GM21381 (cell line): ENCODE measurements around the gene MTHFD1L.
A peak's percentile ranks its signal among the peaks of the same experiment; 100 is the strongest.
"Not testable (repeated sequence)": the region's sequence is repeated elsewhere in the genome, so short reads cannot be mapped to it uniquely, and the experiment has no call there.

Experiments used
- ATAC-seq: cut with Tn5 transposase; IDR thresholded peaks from one replicate; pipeline ENCODE4 v1.9.1; 2021; ENCODE audit warnings: mild to moderate bottlenecking, moderate library complexity; ENCODE audit not compliant: unreplicated experiment

MTHFD1L gene

DNA sequence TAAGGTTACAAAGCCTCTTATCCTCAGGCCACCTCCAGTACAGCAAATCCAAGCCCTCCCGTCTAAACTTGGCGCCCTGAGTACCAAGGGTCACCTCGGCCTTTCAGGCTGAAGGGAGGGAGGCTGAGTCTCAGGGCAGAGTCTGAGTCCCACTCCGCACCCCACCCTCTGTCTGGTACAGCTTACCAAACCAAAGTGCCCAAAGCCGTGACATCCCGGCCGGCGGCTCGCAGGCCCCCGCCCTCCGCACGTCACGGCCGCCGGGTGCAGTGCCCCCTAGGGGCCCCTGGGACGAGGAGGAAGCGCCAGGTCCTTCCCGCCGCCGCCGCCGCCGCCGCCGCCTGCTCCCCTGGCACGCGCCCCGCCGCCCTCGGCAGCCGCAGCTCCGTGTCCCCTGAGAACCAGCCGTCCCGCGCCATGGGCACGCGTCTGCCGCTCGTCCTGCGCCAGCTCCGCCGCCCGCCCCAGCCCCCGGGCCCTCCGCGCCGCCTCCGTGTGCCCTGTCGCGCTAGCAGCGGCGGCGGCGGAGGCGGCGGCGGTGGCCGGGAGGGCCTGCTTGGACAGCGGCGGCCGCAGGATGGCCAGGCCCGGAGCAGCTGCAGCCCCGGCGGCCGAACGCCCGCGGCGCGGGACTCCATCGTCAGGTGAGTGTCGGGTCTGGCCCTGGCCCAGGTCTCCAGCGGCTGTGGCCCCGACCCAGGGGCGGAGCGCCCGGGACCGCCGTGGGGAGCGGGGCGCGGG lies at the start of gene MTHFD1L:
Gene MTHFD1L, plus strand, starts transcription at position 297 of the 741 bp plus-strand sequence. Its CDS starts 121 bp downstream, at position 418.
- ATAC-seq = peak; percentile 75

DNA sequence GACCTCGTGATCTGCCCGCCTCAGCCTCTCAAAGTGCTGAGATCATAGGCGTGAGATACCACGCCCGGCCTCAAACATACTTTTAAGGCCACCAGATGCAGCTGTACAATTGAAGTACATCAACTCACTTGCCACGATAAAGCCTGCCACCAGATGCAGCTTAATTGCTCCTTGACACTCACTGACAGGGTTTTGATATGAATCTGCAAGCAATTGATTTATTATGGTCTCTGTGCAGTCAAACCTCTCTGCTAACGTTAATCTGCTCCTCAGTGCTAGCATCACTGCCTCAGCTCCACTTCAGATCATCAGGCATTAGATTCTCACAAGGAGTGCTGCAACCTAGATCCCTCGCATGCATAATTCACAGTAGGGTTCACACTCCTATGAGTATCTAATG lies 48.9 kb upstream of the MTHFD1L start:
- ATAC-seq = not testable (repeated sequence)

DNA sequence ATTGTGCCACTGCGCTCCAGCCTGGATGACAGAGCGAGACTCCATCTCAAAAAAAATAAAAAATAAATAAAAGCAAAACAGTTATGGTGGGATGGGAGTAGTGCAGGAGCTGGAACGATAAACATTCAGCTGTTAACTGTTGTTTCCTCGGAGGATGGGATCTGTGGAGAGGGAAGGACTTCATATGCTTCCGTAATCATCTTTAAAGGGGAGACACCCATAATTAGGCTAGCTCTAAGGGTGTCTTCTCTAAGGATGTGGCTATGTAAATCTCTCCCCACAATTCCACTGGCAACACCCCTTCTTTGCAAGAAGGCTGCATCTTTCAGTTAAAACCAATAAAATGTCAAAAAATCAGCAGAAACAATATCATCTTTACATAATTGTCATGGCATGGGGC lies 42.6 kb upstream of the MTHFD1L start:
- no peak for ATAC-seq

DNA sequence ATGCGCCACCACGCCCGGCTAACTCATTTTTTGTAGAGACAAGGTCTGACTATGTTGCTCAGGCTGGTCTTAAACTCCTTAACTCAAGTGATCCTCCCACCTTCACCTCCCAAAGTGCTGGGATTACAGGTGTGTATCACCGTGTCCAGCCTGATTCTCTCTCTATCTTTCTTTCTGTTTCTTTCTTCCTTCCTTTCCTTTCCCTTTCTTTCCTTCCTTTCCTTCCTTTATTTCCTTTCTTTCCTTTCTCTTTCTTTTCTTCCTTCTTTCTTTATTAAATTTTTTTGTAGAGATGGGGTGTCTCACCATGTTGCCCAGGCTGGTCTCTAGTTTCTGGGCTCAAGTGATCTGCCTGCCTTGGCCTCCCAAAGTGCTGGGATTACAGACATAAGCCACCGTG lies 38.7 kb upstream of the MTHFD1L start:
- ATAC-seq = no peak

DNA sequence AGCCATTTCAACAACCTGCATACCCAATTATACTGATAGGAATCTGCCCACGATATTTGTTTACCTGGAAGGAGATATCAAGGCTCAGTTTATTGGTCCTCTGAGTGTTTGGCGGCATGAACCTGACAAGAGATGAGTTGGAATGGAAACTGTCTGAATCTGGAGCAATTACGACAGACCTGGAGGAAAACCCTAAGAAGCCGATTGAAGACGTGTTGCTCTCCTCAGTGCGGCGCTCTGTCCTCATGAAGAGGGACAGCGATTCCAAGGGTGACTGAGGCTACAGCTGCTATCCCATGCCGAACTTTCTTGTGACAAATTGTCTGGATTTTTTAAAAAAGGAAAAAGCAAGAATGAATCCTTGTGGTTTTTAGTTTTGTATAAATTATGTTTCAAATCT lies 37.4 kb upstream of the MTHFD1L start:
- ATAC-seq = not testable (repeated sequence)

DNA sequence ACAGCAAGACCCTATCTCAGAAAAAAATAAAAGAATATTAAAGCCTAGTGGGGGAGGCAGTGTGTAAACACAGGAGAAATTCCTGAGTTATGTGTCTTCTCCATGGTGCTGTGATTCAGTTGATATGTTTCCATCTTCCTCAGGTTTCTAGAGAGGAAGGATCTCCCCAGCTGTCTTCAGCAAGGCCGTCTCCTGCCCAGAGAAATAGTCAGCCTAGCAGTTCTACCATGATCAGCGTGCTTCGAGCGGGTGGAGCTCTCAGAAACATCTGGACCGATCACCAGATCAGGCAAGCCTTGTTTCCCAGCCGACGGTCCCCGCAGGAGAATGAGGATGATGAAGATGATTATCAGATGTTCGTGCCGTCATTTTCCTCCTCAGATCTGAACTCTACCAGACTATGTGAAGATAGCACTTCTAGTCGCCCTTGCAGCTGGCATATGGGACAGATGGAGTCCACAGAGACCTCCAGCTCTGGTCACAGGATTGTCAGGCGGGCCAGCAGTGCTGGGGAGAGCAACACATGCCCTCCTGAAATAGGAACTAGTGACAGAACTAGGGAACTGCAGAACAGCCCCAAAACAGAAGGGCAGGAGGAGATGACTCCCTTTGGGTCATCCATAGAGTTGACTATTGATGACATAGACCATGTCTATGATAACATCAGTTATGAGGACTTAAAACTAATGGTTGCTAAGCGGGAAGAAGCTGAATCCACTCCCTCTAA lies 34.9 kb upstream of the MTHFD1L start:
- no peak for ATAC-seq

DNA sequence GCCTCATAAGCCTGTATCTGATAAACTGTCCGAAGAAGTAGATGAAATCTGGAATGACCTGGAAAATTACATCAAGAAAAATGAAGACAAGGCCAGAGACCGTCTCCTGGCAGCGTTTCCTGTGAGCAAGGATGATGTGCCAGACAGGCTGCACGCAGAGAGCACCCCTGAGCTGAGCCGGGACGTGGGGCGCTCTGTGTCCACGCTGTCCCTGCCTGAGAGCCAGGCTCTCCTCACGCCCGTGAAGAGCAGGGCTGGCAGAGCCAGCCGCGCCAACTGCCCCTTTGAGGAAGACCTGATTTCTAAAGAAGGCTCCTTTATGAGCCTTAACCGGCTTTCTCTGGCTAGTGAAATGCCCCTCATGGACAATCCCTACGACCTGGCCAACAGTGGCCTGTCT lies 33.9 kb upstream of the MTHFD1L start:
- no peak for ATAC-seq

DNA sequence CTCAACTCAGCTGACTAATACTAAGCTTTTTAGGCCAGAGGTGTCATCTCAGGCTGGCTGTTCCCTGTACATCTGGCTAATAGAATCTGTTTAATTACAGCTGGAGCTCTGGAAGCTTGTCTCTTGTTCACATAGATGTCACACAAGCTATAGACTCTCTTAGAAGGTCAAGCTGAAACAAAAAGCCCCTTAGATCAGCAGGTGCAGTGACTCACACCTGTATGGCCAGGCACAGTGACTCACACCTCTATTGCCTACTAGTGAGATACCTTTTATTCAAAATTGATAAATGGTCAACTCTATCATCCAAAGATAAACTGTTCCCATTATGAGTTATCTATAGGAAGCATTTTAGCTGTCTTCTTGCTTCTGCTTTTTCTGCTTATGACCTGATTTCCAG lies 29.9 kb upstream of the MTHFD1L start:
- ATAC-seq = no peak

DNA sequence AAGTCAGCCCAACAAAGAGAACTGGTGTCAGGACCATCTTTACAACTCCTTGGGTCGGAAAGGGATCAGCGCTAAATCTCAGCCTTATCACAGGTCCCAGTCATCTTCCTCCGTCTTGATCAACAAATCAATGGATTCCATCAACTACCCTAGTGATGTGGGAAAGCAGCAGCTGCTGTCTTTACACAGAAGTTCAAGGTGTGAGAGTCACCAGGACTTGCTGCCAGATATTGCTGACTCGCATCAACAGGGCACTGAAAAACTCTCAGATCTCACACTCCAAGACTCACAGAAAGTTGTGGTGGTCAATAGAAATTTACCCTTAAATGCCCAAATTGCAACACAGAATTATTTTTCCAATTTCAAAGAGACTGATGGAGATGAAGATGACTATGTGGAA lies 25.3 kb upstream of the MTHFD1L start:
- no peak for ATAC-seq

DNA sequence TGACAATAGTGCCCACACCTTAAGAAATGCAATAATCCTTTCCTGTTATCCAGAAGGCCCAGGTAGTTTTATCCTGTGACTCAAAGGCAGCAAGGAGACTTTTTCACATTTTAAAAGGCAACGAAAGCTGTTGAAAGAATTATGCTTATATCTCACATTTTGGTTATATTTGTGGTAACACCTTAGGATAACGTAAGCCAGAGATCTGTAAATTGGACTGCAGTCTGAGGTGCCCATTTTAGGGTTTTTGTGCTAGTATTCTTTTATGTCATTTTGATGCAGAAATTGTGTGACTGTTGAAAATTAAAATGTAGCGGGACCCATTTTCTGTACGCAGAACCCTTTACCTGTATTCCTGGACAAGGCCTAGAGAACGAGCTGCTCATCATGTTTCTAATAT lies 24.3 kb upstream of the MTHFD1L start:
- no peak for ATAC-seq

DNA sequence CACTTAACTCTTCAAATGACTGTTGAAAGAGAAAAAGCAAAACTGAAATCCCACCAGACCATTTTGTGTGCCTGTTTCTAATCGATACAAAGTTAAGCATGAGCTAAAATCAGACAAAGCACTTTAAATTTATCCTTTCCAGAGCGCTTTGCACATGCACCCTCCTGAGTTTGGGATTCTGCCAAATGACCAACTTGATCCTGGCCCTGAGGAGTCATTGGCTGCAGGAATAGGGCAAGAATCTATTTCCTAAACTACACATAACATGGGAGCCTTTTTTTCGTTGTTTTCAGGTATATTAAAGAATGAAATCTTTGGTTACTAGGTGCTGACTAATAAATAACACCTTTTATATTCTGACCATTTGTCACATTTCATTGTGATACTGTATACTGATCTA lies 23.8 kb upstream of the MTHFD1L start:
- no peak for ATAC-seq

DNA sequence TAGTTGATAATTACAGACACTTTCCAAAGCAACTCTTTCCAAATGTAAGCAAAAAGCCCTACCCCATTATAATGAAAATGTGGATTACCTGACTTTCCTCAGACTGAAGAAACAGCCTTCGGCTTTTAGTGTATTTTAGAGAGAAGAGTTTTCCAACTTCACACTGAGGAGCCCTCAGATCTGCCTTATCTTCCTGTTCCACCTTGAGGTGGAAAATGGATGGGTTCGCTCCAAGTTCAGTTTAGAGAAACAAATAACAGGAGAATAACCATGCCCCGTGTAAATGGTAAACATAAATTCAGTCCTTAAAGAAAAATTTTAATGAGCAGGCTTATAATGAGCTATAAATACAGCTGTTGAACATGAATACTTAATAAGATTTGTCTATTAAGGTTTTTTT lies 21.1 kb upstream of the MTHFD1L start:
- no peak for ATAC-seq

DNA sequence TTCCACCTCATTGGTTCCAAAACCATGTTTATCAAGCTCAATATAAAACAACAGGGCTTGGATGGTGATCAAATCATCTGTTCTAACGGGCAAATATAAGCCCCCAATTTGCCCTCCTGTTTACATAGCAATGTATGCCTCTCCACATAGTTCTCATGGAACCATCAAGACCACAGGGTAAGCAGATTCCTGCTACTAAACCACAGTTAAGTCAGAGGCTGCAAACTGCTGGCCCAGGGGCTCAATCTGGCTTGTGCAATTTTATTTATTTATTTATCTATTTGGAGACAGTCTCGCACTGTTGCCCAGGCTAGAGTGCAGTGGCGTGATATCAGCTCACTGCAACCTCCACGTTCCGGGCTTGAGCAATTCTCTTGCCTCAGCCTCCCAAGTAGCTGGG lies 18.9 kb upstream of the MTHFD1L start:
- ATAC-seq = no peak

DNA sequence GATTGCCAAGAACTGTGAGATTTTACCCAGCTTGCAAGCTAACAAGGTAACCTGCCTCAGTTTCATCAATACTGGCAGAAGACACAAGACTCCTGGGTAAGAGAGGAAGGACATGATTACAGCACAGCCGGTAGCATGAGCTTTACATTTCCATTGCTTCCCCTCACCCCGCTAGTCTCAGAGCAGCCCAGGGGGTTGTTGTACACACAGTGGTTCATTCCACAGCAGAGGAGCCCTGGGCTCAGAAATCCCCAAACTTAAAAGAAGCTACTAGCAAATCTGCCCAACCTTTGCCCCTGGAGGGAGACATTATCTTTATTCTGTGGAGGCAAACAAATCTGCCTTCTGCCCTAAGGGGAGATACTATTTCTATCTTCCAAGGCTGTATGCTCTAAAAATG lies 17.1 kb upstream of the MTHFD1L start:
- no peak for ATAC-seq

DNA sequence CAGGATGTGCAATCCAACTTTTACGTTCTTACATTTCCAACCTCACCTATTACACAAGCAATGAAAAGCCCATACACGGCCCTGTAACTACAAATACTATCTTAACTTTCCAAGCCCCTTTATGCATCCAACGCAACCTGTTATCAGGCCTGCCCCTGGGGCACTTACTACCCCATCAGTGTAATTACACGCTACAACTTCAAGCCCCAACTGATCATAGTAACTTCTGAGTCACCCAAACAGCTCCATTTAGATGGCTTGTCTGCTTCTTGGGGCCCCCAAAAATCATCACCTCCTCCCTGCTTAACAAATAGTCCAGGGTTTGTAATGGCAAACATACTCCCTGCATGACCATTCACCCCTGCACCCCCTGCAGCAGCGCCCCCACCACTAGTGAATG lies 11.1 kb upstream of the MTHFD1L start:
- not testable (repeated sequence) for ATAC-seq

DNA sequence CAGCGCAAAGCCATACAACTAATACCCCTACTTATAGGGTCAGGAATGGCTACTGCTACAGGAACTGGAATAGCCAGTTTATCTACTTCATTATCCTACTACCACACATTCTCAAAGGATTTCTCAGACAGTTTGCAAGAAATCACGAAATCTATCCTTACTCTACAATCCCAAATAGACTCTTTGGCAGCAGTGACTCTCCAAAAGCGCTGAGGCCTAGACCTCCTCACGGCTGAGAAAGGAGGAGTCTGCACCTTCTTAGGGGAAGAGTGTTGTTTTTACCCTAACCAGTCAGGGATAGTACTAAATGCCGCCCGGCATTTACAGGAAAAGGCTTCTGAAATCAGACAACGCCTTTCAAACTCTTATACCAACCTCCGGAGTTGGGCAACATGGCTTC lies 10.3 kb upstream of the MTHFD1L start:
- not testable (repeated sequence) for ATAC-seq

DNA sequence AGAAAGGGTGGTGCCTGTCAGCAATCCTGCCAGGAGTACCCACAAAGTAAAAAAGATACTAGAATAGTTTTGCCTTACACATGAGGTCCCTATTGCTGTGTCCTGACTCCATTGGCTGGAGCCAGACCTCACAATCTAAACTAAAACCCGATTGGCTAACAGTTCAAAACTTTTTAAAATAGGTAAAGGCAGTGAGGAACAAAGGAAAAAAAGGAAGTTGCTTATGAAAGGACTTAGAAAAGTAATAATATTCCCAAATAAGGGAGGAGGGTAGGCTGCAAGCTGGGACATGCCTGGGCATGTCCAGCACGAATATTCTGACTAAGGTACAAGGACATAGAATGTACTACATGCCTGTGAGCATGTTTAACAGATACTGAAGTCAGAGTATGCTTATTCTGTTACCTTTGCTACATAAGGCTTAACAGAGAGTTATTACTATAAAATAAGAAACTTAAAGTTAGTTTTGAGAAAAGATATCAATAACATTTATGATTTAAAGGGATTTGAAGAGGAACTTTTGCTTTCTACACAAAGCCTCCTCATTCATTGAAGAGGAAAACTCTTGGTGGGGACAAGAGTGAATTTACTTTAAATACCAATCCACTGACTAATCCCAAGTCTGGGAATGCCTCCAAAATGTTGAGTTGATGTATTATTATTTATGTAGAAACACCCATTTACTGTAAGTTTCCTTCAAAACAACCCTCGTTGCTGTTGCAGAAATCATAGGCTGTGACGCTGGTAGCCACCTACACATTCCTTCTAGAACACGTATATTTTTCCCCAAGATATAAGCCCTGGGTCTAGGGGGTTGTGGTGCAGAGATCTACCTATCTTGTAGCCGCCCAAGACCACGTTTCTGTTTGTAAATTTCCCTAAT lies 8.2 kb upstream of the MTHFD1L start:
- ATAC-seq = no peak

DNA sequence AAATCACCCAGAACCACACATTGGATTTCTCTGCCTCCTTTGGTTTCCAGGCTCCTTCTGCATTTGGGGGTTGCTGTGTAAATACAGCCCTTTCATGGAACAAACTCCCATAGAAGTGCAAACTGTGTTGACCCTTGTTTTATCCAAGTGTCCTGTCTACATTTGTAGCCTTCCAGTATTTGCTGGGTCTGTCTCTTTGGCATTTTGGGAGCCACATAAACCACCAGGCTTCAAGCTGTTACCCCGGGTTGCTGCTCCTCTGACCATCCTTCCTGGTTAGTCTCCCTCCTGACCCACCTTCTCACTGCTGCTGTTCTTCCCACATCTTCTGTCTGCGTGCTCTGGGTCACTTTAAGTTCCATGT lies 7.6 kb upstream of the MTHFD1L start:
- ATAC-seq = no peak

DNA sequence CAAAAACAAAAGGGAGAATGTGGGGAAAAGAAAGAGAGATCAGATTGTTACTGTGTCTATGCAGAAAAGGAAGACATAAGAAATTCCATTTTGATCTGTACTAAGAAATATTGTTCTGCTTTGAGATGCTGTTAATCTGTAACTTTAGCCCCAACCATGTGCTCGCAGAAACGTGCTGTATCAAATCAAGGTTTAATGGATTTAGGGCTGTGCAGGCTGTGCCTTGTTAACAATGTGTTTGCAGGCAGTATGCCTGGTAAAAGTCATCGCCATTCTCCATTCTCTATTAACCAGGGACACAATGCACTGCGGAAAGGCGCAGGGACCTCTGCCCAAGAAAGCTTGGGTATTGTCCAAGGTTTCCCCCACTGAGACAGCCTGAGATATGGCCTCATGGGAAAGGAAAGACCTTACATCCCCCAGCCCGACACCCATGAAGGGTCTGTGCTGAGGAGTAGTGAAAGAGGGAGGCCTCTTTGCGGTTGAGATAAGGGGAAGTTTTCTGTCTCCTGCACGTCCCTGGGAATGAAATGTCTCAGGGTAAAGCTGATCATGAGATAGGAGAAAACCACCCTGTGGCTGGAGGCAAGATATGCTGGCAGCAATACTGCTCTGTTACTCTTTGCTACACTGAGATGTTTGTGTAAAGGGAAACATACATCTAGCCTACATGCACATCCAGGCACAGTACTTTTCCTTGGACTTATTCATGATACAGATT lies 3.9 kb upstream of the MTHFD1L start:
- ATAC-seq = not testable (repeated sequence)

DNA sequence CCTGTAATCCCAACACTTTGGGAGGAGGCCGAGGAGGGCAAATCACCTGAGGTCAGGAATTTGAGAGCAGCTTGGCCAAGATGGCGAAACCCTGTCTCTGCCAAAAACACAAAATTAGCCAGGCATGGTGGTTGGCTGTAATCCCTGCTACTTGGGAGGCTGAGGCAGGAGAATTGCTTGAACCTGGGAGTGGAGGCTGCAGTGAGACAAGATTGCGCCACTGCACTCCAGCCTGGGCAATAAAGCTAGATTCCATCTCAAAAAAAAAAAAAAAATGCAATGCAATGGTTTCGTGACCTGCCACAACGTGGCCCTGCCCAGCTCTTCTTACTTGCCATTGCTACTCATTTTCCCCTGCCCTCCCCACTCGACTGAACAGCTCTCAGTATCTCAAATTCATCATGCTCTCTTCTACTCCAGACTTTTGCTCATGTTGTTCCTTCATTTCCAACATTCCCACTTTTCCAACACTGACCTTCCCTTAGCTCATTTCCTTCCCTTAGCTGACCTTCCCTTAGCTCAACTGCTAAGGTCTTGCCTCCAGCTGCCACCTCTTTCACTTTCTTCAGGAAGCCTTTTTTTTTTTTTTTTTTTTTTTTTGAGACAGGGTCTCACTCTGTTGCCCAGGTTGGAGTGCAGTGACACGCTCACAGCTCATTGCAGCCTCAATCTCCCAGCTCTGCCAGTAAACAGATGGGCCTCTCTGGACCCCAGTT lies 2.1 kb upstream of the MTHFD1L start:
- no peak for ATAC-seq
